Measurements from ENCODE around the gene SDF2L1.

Gene SDF2L1

DNA sequence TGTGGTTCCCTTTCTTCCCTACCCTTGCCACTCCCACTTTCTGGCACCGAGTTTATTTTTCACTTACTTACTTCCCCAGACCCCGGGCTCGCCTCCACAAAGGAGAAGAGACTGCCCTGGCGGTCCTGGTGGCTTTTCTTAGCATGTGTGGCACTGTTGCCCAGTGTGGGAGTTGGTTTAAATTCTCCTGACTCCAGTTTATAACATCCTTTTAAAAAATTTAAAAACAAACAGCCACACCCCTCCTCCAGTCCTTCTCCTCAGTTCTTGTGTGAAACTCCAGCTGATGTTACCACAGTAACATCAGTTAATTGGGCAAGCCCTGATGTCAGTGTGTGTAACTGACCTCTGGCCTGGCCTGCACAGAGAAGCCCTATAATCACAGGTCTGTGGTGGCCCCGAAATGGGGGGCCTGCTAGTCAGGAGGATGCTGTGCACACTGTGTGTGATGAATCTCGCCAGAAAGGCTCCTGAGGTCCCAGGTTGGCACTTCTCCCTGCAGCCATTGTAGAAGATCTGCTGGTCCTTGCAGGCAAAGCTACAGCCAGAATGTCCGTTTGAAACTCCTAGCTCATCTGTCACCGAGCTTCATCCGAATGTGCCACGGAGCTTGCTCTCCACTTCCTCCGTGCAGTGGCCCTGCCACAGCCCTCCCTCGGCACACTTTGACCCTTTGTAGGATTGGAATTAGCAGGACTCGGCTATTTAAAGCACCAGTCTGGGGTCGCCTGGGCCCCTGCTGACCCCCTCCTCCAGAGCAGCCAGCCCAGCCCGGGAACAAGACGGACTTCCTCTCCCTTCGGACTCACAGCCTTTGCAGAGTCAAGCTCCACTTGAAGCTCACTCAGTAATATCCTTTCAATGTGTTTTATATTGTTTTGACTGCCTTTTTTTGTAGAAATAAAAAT, 19.8 kb upstream of the SDF2L1 start:
- DNase-seq (ENCODE audit: low spot score): no peak

- no peak for DNase-seq (ENCODE audit: low spot score)
Measured at GRCh38 chr22:21622919-21623647, 19.0 kb upstream of the SDF2L1 start.

DNA sequence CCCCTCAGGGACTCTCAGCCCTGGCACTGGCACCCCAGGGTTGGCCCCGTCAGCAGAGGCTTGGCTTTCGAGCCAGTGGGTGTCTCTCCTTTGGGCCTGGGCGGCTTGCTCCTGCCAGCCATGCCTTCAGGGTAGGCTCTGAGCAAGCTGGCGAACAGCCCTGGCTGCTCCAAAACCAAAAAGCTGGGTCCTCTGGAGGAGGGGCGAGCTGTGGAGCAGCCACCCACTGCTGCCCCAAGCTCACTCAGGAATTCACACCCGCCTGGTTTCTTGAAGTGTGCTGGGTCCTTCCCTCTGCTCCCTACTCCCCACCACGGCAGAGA, 18.5 kb upstream of the SDF2L1 start:
- DNase-seq (ENCODE audit: low spot score): no peak

DNA sequence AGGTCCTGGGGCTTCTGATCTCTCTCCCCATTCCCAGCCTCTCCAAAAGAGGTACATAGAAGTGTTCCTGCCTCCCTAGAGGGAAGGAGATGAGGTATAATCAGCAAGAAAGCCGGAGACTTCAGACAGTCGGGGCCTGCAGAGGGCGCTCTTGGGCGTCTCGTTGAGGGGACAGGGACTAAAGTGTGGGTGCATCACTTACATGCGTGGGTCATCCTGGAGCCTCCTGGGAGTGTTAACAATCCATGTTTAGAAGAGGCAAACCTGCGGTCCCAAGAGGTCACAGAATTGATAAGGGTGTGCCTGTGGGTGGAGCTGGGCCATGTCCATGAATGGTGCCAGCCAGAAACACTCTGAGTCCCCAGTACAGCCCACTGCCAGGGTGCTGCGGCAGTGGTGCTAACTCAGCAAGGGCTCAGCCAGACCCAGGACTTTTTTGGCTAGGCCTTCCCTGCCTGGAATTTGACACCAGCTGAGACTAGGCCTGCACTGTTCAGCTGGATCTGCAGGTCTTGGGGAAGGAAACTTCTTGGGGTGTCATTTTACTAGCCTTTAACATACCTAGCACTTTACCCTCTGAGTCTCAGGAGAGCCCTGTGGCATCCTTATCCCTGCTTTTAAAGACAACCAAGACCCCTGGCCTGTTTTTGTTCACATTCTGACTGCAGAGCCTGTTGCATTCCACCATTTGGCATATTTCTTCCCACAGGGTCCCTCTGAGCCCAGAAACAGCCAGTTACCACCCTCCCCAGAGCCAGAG, 17.8 kb upstream of the SDF2L1 start:
- no peak for DNase-seq (ENCODE audit: low spot score)

DNA sequence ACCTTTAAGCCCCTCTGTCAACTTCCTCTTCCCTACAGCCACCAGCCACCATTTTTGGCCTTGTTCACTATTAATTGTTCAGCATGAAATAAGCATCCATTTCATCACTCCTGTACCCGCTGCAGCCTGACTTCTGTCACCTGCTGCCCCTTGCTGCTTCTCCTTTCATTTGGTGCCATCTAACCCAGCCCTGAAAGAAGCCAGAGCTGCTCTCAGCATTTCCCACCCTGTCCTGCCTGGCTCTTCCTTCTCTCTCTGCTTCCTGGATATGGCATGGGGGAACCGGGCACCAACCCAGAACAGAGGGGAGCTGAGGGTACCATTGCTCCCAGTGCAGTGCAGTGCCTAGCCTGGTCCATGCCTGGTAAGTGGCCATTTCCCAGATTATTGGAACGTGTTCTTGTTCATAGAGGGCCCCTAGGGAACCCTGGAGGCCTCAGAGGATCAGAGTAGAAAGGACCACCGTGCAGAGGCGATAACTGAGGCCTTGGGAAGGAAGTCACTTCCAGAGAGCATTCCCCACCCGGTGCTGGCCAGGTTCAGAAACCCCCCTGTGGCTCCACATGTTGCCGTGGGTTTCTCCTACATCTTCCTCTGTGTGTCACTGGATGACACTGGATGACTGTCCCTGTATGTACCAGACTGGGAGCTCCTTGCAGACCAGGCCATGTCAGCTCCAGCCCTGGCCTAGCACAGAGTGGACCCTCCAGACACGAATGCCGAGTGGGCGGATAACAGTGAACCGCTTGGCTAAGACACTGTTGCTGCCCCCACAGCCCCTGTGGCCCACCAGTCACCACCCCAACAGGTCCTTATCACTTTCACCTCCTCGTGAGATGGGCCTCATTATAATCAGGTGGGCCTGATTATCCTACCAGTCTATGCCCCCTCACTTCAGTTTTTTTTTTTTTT, 17.0 kb upstream of the SDF2L1 start:
- DNase-seq (ENCODE audit: low spot score): no peak

GRCh38 chr22:21626073-21626734, 15.9 kb upstream of the SDF2L1 start:
- no peak for DNase-seq (ENCODE audit: low spot score)

GRCh38 chr22:21626735-21627469, 15.2 kb upstream of the SDF2L1 start:
- DNase-seq (ENCODE audit: low spot score): no peak

DNA sequence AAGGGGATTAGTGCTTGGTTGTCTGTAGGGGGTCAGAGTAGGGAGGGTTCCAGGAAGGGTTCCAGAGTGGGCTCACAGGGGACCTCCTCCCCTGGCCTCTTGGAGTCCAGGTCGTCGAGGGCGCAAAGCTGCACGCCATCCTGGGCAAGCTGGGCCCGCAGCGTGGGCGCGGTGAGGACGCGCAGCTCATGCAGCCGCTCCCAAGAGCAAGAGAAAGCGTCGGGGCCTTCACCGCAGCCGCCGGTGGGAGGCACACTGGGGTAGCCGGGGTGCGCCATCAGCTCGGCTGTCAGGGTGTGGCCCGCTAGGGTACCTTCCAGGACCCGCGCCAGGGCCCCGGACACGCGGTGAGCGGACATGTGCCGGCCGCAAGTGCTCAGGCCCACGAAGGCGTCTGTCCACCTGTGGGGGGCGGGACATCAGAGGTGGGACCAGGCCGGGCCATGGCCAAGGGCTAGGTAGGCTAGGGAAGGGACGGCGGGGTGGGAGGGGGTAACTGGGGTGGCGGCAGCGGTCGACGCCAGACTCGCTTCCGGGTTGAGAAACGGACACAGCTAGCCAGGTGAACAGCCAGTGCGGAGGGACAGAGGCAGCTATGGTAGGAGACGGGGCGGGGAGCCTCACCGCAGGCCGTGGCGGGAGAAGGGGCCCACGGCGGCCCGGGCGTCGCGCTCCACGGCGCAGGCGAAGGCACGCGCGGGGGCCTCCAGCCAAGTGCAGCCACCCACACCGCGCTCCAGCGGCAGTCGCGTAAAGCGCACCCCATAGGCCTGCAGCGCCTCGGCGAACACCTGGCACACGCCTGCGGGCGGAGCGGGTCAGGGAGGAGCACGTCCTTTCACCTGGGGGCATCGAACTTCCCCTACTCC, 13.5 kb upstream of the SDF2L1 start:
- no peak for DNase-seq (ENCODE audit: low spot score)

GRCh38 chr22:21629255-21630149, 12.6 kb upstream of the SDF2L1 start, which contains the start of gene YDJC:
Gene YDJC, minus strand, starts transcription at chr22:21630022. Its CDS starts 8 bp downstream, at chr22:21630014.
- DNase-seq (ENCODE audit: low spot score): peak; percentile 96

DNA sequence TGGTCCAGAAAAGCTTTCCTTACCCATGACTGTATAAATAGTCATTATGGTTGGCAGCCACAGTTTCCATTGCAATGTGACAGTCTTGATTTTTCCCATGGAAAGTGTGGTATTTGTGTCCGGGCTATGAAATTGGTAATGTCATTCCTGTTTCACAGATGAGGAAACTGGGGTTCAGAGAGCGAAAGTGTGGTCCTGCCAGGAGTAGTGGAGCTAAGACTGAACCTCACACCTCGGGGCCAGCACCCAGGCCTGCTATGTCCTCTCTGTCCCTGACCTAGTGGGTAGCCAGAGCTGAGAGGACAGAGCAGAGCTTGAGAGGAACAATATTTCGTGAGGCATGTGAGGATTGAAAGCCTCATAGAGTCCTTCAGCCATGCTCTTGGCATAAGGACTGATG, 11.1 kb upstream of the SDF2L1 start:
- DNase-seq (ENCODE audit: low spot score): no peak

DNA sequence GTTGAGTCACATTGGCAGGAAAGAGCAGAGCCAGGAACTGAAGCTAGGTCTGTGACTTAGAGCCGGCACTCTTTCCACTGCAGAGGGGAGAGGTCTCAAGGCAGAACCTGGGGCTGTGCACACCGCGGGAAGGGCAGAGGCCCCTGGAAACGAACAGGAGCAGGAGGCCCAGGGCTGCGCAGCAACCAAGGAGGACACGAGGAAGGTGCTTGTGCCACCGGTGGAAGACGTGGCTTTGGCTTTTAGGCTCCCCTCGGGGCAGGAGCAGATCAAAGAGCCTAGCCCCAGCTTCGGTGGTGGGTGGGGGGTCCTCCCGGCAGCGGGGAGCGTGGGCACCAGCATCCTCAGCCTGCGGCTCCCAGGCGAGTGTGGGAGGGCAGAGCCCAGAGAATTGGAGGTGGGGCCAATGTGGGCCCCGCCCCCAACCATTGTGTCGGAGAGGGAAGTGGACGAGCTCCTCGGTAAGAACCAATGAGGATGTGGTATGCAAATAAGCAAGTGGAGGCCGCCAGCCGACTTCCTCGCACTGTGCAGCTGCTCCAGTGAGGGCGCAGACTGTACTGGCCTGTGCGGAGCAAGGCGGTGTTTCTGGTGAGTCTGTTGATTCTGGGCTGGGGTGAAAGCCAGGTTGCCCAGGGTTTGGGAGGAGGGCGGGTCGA, 9.7 kb upstream of the SDF2L1 start, which contains the start of gene CCDC116:
CCDC116 (plus strand) TSS at position 524 of the 659 bp plus-strand sequence. CDS start 422 bp downstream, outside the sequence.
- no peak for DNase-seq (ENCODE audit: low spot score)

DNA sequence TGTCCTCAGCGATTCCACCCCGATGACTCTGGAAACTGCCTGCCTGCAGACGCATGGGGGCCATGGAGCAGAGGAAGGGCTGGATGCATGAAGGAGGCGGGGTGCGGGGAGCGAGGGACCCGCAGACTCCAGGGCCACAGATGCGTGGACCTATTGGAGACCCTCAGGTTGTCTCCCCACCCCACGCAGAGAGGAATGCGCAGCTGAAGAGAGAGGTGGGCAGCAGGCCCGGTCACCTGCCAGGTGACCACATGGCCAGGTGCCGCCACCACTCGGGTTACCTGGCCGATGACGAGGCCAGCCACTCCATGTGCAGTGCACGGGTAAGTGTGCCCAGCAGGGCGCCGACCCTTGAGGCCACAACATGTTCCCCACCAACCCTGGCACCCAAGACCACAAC, 9.2 kb upstream of the SDF2L1 start:
- no peak for DNase-seq (ENCODE audit: low spot score)

GRCh38 chr22:21633481-21633880, 8.6 kb upstream of the SDF2L1 start:
- no peak for DNase-seq (ENCODE audit: low spot score)

- no peak for DNase-seq (ENCODE audit: low spot score)
Measured at GRCh38 chr22:21634081-21634480, 8.0 kb upstream of the SDF2L1 start.

DNA sequence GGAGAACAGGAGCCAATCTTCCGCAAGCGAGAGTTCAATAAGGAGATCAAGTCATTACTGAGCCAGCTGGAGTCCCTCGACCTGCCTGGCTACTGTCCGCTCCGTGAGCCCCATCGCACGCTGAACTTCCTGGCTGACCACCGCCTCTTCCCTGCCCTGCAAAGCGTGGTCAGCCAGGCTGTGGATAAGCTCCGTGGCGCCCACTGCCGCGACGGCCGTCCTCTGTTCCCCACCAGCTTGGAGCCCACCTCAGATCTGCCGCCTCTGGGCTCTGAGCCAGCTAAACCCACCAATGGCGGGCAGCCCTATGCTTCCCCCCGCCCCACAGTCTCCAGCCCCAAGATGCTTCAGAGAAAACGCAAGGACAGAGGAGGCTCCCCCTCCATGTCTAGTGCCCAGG, 7.3 kb upstream of the SDF2L1 start:
- no peak for DNase-seq (ENCODE audit: low spot score)

GRCh38 chr22:21635771-21636510, 6.2 kb upstream of the SDF2L1 start:
- DNase-seq (ENCODE audit: low spot score): no peak
